Skeletal muscle tissue (tissue), 4 donors: ENCODE measurements around the gene GAMT. TPM values are rescaled to one million over a fixed set of nuclear protein-coding genes. Genes with fewer than 3 reads are reported as not detected.

Experiments used
- H3K27ac ChIP-seq: one replicate; pipeline ENCODE4 v1.7.0; 2013; ENCODE audit warnings: mild to moderate bottlenecking, low read depth, low read length, inconsistent platforms
- H3K27me3 ChIP-seq, 3 donors: one replicate each; pipeline ENCODE4 v1.7.0; 2013; ENCODE audit warnings: low read length in 3 of 3; ENCODE audit not compliant: control insufficient read depth in 3 of 3, insufficient read depth in 3 of 3
- H3K36me3 ChIP-seq, 3 donors: one replicate each; pipeline ENCODE4 v1.7.0; 2013; ENCODE audit warnings: low read length in 3 of 3; ENCODE audit not compliant: control insufficient read depth in 3 of 3, insufficient read depth in 3 of 3
- H3K4me1 ChIP-seq, 3 donors: one replicate each; pipeline ENCODE4 v1.7.0; 2013; ENCODE audit warnings: low read length in 3 of 3, mild to moderate bottlenecking in 3 of 3; ENCODE audit not compliant: control insufficient read depth in 3 of 3, insufficient read depth in 3 of 3
- H3K4me3 ChIP-seq, 3 donors: one replicate each; pipeline ENCODE4 v1.7.0; 2013; ENCODE audit warnings: low read length in 3 of 3
- H3K9ac ChIP-seq, 3 donors: one replicate each; pipeline ENCODE4 v1.7.0; 2013; ENCODE audit warnings: low read length in 3 of 3, mild to moderate bottlenecking in 3 of 3, moderate library complexity in 2 of 3, low read depth in 1 of 3
- H3K9me3 ChIP-seq, 3 donors: one replicate each; pipeline ENCODE4 v1.7.0; 2013; ENCODE audit warnings: low read length in 3 of 3; ENCODE audit not compliant: control insufficient read depth in 3 of 3
- total RNA-seq: library from RNA; depleted of rRNA; stranded (reverse); fragments of >200 nt; gene quantifications from one replicate; pipeline ENCODE4 v1.2.3, GENCODE V29; 2014
- donor health status: Osteomylitis.

The GAMT gene
- total RNA-seq, 1 donor from 2014 or later = 101 TPM

DNA sequence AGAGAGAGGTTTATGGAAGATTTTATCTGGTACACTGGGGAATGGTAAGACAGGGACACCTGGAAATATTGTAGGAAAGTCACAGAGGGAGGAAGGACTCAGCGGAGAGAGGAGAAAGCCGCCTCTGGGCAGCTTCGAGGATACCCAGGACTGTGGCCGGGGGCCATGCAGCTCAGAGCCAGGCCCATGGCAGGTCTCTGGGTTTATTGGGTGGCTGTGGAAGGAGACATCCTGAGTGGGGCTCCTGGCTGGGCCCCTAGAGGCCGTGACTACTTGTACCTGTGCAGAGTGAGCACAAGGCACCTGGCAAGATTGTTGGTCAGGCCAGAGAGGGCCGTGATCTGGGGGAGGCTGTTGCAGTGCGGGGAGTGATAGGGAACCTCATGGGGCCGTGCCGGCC lies 9.4 kb upstream of the GAMT start:
- Histone ChIP-seq H3K4me3 (peak overlapping the region in 1 of 3 donors; percentile 49), H3K9ac (peak overlapping the region; percentile 37 to 93 (median 64)), H3K36me3 (peaks cover 0 to 7% (median 4%) of the 10 kb centered on the region in 3 donors), H3K4me1 (peaks cover 67 to 74% (median 70%) of the 10 kb centered on the region in 3 donors), H3K27ac (peak overlapping the region; percentile 89), H3K9me3 (no peaks in the 10 kb centered on the region), H3K27me3 (no peaks in the 10 kb centered on the region)

DNA sequence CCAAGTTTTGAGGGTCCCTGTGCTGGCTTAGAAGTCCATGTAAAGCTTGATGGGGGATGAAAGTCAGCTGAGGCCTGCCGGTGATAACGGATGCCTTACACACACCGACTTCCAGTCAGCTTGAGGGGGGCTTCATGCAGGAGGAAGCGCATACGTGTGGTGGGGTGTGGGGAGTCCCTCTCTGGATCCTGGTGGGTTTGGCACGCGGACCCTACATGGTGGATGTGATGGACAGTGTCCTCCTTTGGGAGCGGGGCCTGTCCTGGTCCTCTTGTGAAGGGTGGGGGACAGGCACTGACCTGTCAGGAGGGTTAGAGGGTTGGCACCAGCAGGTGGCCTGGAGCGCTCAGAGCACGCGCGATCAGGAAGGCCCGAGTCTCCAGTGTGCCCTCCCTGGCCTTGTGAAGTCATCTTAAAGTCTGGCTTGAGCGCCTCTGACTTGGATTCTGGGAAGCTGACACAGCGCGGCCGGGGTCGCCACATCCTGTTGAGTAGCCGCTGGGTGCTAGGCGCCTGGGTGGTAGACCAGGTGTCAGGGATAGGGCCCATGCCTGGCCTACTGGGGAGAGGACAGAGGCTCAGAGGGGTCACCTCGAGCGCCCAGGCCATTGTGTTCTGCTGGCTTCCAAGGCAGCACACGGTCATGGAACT lies 8.9 kb upstream of the GAMT start:
- peak overlapping the region; percentile 89 for H3K27ac ChIP-seq
- peaks cover 0 to 7% (median 4%) of the 10 kb centered on the region in 3 donors for H3K36me3 ChIP-seq
- no peaks in the 10 kb centered on the region for H3K27me3 ChIP-seq
- no peaks in the 10 kb centered on the region for H3K9me3 ChIP-seq
- H3K4me1 ChIP-seq = peaks cover 61 to 69% (median 64%) of the 10 kb centered on the region in 3 donors
- H3K4me3 ChIP-seq = peak overlapping the region; percentile 41 to 74 (median 59)
- peak overlapping the region; percentile 63 to 93 (median 64) for H3K9ac ChIP-seq

DNA sequence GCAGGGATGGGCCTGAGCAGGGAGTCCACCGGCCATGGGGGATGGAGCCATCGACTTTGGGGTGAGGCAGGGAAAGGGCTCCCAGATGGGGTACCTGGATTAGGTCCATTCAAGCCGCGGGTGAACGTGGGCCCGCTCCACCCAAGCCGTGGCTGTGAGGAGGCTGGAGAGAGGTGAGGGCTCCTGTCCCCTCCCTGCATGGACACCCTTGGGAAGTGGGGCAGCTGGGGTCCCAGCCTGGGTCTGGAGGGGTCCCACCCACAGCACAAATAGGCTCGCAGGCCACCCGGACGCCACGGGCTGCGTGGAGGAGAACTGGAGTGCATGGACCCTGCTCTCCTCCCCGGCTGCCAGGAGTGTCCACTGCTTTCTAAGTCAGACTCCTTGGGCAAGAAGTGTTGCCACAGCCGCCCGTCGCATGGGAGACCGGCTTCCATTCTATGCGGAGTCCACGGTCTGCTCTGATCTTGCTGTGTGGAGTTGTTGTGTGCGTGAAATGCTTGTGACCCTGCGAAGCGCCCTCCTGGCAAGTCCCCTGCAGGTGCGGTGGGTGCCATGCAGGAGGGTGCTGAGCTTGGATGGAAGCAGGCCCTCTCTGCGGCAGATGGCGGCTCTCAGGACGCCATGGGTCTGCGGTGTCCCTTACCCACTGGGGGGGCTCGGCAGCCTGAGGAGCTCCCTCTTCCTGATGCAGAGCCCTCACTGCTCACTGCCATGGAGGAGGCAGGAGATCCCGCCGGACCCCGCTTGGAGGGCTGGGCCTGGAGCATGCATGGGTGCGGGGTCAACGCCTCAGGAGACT lies 8.1 kb upstream of the GAMT start:
- Histone ChIP-seq H3K27ac (peak overlapping the region; percentile 89), H3K9ac (peak overlapping the region; percentile 89 to 93 (median 92)), H3K27me3 (no peaks in the 10 kb centered on the region), H3K36me3 (peaks cover 0 to 7% (median 4%) of the 10 kb centered on the region in 3 donors), H3K4me3 (peak overlapping the region; percentile 74 to 78 (median 76)), H3K4me1 (peaks cover 56 to 63% (median 59%) of the 10 kb centered on the region in 3 donors), H3K9me3 (no peaks in the 10 kb centered on the region)

DNA sequence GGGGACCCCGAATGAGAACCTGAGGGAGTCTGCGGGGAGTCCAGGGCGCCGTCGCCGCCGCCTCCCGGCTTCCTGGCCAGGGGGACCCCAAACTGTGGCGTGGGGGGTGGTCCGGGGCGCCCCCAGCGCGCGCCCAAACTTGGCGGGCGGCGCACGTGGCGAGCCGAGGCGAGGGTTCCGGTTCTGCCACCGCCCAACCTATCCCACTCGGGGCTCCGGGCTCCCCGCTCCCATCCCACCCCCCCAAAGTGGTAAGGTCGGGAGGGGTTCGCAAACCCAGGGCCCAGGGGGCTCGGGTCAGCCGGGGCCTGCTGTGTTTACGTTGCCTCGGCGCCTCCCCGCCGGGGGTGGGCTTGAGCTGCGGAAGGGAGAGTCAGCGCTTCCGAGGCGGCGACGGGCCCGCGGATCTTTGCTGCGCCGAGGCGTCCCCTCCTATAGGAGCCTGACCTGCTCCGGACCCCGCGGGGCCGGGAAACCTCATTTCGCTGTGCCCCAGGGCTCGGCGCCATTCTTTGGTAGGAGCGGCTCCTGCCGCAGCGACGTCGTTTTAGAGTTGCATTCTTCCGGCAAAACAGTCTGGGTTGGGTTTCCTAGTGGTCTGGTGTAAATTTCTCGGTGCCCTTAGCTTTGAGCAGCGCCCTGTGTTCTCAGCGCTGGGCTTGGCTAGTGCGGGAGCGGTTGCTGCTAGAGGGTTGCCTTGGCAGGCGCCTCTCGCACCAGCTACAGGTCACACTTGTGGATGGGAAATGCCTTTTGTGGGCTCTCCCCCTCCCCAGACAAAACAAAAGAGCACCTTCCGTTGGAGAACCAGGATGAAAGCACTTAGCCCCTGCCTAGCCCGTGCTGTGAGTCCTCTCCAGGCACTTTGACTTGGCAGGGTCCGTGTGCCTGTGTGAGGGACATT lies 7.2 kb upstream of the GAMT start:
- Histone ChIP-seq H3K4me1 (peaks cover 53 to 55% (median 55%) of the 10 kb centered on the region in 3 donors), H3K36me3 (peaks cover 0 to 7% (median 4%) of the 10 kb centered on the region in 3 donors)

DNA sequence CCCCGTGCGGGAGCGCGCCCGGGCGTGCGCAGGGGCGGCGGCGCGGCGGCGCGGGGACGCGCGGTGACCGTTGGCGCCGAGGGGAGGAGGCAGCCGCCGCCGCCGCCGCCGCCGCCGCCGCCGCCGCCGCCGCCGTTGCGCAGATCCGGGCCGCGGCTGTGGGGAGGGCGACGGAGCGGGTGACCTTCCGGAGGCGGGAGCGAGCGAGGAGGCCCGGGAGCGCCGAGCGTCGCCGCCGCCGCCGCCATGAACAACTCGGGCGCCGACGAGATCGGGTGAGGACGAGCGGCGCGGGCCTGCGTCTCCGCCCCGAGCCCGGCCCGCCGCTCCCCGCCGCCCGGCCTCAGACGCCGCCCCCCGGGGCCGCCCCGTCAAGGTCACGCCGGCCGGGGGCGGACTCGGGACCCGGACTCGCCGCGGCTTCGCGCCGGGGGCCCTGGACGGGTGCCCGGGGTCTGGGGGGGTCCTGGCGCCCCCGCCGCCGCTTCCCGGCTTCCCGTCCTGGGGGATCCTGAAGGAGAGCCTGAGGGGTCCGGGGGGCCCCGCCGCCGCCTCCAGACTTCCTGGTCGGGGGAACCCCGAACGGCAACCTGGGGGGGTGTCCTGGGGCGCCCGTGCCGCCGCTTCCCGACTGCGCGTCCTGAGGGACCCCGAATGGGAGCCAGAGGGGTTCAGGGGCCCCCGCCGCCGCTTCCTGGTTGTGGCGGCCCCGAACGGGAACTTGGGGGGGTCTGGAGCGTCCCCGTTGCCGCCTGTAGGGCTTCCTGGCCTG lies 6.4 kb upstream of the GAMT start, which contains the start of gene DAZAP1:
Gene DAZAP1, plus strand, starts transcription at position 59 of the 772 bp plus-strand sequence. Its CDS starts 188 bp downstream, at position 247.
- Histone ChIP-seq H3K36me3 (peaks cover 0 to 5% (median 2%) of the 10 kb centered on the region in 3 donors), H3K9ac (peak within 1 kb of the TSS; percentile 89 to 93 (median 92)), H3K4me3 (peak within 1 kb of the TSS; percentile 76 to 79 (median 78)), H3K9me3 (no peaks in the 10 kb centered on the region), H3K27ac (peak within 1 kb of the TSS; percentile 87), H3K4me1 (peaks cover 45 to 48% (median 46%) of the 10 kb centered on the region in 3 donors), H3K27me3 (no peaks in the 10 kb centered on the region)

More for the DNA sequence above, 7.2 kb upstream of the GAMT start:
- Histone ChIP-seq H3K27me3 (no peaks in the 10 kb centered on the region), H3K27ac (peak overlapping the region; percentile 87), H3K9ac (peak overlapping the region; percentile 89 to 93 (median 92)), H3K4me3 (peak overlapping the region; percentile 74 to 78 (median 76)), H3K9me3 (no peaks in the 10 kb centered on the region)

DNA sequence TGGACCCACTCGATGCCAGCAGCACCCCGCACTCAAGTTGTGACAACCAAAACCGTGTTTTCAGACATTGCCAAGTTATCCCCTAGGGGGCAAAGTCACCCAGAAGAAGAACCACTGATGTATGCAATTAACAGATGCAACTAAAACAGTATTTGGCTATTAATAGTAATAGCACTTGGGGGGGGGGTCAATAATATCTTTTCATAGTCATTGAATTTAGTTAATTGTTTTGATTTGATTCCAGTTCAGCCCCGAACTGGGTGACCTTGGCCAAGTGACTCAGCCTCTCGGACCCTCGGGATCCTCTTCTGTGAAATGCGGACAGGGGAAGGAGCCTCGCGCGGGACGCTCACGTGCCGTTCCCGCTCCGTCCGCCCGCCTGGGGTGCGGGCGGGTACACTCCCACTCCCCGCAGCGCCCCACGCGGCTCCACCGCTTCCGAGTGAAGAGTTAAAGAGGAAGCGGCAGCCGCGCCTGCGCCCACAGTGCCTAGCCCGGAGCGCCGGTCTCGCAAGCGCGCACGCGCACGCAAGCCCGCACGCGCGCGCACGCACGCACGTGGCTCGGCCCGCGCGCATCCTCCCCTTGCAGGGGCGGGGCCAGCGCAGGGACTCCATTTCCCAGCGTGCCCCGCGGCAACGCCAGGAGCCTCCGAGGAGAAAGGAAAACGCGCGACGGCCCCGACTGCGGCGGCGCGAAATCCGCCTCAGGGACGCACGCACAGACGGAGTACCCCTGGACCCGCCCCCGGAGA lies 5.6 kb upstream of the GAMT start:
- no peaks in the 10 kb centered on the region for H3K27me3 ChIP-seq
- H3K9me3 ChIP-seq = no peaks in the 10 kb centered on the region
- H3K4me3 ChIP-seq = peak overlapping the region; percentile 62 to 79 (median 76)
- H3K9ac ChIP-seq = peak overlapping the region; percentile 51 to 69 (median 69)
- H3K4me1 ChIP-seq = peaks cover 38 to 42% (median 39%) of the 10 kb centered on the region in 3 donors
- peaks cover 0 to 2% (median 0%) of the 10 kb centered on the region in 3 donors for H3K36me3 ChIP-seq
- H3K27ac ChIP-seq = peak overlapping the region; percentile 87

DNA sequence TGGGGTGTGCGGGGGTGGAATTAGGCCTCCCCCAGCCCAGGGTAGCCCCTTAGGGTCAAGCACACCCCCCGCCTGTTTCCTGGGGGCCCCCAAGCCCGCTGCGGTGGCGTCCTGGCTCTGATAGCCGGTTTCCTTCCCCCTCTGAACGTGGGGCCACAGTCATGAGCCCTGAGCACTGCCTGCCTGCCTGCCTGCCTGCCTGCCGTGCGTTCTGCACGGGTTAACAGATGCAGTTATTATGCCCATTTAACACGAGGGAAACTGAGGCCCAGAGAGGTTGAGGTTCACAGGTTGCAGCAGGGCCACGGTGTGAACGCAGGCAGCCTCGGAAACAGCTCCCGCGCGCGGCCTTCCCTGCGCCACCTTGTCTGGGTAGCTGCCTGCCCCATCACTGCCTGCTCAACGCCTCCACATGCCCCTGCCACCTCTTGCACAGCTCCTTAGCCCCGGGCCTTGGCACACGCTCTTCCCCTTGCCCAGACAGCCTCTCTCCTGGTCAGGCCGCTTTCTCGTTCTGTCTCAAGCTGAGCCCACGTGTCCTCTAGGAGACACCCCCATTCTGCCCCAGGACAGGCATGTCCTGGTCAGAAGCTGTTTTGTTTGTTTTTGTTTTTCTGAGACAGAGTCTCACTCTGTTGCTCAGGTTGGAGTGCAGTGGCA lies 1.2 kb upstream of the GAMT start:
- H3K9me3 ChIP-seq = no peaks in the 10 kb centered on the region
- H3K27me3 ChIP-seq = no peaks in the 10 kb centered on the region
- H3K27ac ChIP-seq = no peak overlapping the region
- H3K9ac ChIP-seq = peak overlapping the region in 1 of 3 donors; percentile 45
- H3K4me3 ChIP-seq = no peak overlapping the region
- peaks cover 10 to 28% (median 24%) of the 10 kb centered on the region in 3 donors for H3K4me1 ChIP-seq
- H3K36me3 ChIP-seq = peaks cover 11 to 12% (median 11%) of the 10 kb centered on the region in 3 donors

DNA sequence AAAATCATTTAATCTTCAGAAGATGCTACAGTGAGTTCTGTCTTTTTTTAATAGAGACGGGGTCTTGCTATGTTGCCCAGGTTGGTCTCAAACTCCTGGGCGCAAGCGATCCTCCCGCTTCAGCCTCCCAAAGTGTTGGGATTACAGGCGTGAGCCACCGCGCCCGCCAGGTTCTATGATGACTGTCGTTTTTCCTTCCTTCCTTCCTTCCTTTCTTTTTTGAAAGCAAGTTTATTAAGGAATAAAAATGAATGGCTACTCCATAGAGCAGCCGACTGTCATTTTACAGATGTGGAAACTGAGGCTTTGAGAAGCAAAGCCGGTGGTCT lies 511 bp upstream of the GAMT start:
- Histone ChIP-seq H3K27ac (no peak overlapping the region), H3K9ac (peak overlapping the region; percentile 57 to 97 (median 59)), H3K27me3 (no peaks in the 10 kb centered on the region), H3K4me1 (peaks cover 12 to 31% (median 28%) of the 10 kb centered on the region in 3 donors), H3K36me3 (peaks cover 11 to 13% (median 11%) of the 10 kb centered on the region in 3 donors), H3K9me3 (no peaks in the 10 kb centered on the region), H3K4me3 (peak overlapping the region in 1 of 3 donors; percentile 83)
